RCC 7860 (cell line): ENCODE data around the gene RALGDS.
"Not testable (repeated sequence)": the region's sequence is repeated elsewhere in the genome, so short reads cannot be mapped to it uniquely, and the experiment has no call there.

Experiments
- DNase-seq: peaks from one replicate; pipeline ENCODE4 v3.0.0-alpha.2; 2015; ENCODE audit warnings: low spot score
- FAIRE-seq: peaks from 2 replicates; lab custom pipeline; 2012; peaks lifted over from hg19 to GRCh38; lab: Jason Lieb, UNC

RALGDS gene

GRCh38 chr9:133094351-133094750, 26.7 kb downstream of the RALGDS start:
- FAIRE-seq = not testable (repeated sequence)

DNA sequence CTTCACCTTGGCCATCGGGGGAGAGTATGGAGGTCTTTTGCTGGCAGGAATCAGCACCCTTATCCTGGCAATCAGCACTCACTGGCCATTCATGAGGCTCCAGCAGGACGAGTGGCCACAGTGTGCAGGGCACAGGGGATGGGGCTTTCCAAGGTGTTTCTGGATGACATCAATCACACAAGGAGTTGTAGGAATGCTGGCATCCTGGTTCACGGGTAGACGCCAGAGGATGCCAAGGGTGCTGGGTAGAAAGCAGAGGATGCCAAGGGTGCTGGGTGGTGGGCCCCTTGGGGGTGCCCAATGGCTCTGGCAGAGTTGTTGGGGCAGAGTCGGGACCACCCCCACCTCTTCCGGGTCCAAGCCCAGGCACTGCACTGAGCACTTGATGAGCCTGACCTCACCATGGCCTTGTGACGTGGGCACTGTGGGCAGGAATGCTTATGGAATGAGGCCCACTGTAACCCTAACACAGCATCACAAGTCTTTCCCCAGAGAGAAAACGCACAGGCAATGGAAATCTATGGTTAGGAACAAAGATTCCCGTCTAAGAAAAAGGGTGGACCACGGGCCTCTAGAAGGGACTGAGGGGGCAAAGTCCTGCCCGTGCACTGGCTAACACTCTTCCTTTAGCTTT, 30.2 kb downstream of the RALGDS start:
- DNase-seq (no peak), FAIRE-seq (no peak)

More at GRCh38 chr9:133094351-133094750, 26.7 kb downstream of the RALGDS start:
- DNase-seq = not testable (repeated sequence)

- FAIRE-seq = no peak
- no peak for DNase-seq
Measured at GRCh38 chr9:133090187-133090586, 30.9 kb downstream of the RALGDS start.

DNA sequence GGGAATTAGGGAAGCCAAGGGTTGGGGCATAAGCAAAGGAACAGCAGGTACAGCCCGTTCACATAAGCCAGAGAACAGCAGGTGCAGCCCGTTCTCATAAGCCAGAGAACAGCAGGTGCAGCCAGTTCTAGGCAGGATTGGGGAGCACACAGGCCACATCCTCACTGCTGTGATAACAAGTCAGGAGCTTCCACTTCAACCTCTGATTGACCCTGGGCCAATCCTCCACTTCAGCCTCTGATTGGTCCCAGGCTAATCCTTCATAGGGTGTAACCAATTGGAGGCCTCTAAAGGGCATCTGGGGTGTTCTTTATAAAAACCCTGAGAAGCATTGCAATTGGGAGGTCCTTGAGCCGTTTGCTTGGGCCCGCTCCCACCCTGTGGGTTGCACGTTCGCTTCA, 31.8 kb downstream of the RALGDS start:
- DNase-seq (no peak), FAIRE-seq (no peak)

- DNase-seq (no peak), FAIRE-seq (no peak)
Measured at GRCh38 chr9:133088756-133089155, 32.3 kb downstream of the RALGDS start.

GRCh38 chr9:133088146-133088750, 32.8 kb downstream of the RALGDS start:
- FAIRE-seq = no peak
- no peak for DNase-seq

- DNase-seq (no peak), FAIRE-seq (no peak)
Measured at GRCh38 chr9:133087429-133088145, 33.5 kb downstream of the RALGDS start.

- FAIRE-seq (no peak), DNase-seq (no peak)
Measured at GRCh38 chr9:133086894-133087293, 34.1 kb downstream of the RALGDS start.

- not testable (repeated sequence) for DNase-seq, FAIRE-seq
Measured at GRCh38 chr9:133086212-133086860, 34.7 kb downstream of the RALGDS start.

GRCh38 chr9:133083688-133084087, 37.4 kb downstream of the RALGDS start:
- not testable (repeated sequence) for FAIRE-seq, DNase-seq

DNA sequence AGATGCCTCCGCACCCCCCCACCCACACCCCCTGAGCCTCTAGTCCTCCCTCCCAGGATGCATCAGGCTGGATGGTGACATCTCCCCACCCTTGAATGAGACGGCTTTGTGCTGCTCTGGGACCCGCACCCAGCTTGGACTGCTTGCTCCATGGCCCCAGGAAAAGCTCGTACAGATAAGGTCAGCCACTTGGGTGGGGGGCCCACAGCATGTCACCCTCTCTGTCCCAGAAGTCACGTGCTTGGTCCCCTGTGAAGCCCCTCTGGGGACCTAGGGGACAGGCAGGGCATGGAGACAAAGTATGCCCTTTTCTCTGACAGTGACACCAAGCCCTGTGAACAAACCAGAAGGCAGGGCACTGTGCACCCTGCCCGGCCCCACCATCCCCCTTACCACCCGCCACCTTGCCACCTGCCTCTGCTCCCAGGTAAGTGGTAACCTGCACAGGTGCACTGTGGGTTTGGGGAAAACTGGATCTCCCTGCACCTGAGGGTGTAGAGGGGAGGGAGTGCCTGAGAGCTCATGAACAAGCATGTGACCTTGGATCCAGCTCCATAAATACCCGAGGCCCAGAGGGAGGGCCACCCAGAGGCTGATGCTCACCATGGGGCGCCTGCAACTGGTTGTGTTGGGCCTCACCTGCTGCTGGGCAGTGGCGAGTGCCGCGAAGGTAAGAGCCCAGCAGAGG, 38.9 kb downstream of the RALGDS start:
- DNase-seq, FAIRE-seq: not testable (repeated sequence)

DNA sequence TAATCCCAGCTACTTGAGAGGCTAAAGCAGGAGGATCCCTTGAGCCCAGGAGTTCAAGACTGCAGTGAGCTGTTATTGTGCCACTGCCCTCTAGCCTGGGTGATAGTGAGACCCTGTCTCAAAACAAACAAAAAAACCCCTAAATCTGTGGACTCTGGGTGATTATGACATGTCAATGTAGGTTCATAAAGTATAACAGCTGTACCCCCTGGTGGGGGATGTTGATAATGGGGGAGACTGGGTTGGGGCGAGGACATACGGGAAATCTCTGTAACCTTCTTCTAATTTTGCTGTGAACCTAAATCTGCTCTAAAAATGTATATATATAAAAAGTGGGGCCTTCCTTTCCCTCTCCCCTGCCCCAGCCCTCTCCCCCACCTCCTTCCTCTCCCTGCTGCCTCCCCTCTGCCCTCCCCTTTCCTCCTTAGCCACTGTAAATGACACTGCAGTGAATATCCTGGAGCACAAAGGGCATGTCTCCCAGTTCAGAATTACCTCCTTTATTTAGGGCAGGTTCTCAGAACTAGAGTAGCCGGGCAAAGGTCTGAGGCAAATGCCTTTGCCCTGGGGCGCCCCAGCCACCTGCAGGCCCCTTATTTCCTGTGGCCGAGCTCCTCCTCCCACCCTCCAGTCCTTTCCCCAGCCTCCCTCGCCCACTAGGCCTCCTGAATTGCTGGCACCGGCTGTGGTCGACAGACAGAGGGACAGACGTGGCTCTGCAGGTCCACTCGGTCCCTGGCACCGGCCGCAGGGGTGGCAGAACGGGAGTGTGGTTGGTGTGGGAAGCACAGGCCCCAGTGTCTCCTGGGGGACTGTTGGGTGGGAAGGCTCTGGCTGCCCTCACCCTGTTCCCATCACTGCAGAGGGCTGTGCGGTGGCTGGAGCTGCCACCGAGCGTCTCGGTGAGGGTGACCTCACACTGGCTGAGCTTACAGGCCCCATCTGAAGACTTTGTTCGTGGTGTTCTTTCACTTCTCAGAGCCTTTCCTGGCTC, 40.0 kb downstream of the RALGDS start:
- not testable (repeated sequence) for FAIRE-seq, DNase-seq

DNA sequence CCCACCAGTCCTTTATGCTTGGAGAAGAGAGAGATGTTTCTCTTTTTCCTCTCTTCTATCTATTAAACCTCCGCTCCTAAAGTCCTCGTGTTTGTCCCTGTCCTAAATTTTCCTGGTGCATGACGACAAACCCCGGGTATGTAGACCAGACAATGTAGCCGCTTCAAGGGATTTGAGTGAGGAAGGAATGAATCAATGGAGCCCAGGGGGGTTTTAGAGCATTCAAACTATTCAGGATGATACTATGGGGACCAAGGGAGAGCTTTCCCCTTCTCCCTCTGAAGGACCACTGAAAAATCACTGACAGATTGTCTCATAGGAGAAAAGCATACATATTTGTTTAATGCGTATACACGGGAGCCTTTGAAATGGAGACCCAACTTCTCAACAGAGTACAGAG, 40.9 kb downstream of the RALGDS start:
- FAIRE-seq = no peak
- no peak for DNase-seq

GRCh38 chr9:133078486-133078885, 42.6 kb downstream of the RALGDS start:
- FAIRE-seq (no peak), DNase-seq (no peak)

GRCh38 chr9:133076691-133077090, 44.3 kb downstream of the RALGDS start:
- DNase-seq = no peak
- FAIRE-seq = no peak

DNA sequence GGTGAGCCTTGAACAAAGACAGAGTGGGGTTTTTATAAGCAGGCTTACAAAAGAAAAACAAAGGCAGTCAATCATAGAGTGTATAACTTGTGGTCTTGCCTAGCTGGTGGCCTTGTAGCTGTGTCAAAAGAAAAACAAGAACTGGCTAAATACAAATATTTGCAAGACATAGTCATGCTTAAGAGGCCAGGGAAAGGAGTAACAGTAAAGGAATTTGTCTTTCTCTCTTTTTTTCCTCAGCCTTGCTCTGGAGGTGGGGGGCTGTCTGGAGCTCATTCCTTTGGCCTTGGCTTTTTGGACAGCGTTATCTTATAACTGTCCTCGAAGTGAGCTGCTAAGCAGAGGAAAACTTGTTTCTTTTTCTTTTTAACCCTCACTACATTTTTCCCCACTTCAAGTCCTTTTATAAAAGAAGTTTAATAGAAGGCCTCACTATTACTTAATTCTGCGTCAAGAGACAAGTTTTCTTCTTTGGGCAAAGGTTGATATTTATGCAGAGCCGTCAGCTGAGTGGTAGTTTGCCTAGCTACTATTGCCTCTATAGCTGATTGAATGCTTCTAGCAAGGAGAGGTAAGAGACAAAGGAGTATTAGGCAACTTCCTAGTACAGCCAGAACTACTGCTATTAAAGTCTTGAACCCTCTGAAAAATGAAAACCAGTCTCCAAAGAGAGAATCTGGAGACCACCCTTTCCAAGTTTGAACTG, 45.0 kb downstream of the RALGDS start:
- no peak for FAIRE-seq
- no peak for DNase-seq

DNA sequence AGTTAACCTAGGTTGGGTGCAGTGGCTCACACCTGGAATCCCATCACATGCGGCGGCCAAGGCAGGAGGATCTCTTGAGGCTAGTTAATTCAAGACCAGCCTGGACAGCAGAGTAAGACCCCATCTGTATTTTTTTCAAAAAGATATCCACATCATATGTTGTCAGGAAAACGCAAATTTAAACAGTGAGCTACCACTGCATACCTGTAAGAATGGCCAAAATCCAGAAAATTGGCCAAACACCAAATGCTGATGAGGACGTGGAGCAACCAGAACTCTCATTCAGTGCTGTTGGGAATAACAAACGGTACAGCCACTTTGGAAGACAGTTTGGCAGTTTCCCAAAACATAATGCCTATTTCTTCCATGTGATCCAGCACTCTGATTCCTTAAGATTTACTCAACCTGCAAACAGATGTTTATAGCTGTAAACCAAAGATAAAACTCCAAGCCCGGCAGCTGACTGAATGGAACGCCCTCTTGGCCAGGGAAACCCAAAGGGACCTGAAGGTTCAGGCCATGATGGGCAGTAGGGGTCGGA, 46.9 kb downstream of the RALGDS start:
- FAIRE-seq = no peak

DNA sequence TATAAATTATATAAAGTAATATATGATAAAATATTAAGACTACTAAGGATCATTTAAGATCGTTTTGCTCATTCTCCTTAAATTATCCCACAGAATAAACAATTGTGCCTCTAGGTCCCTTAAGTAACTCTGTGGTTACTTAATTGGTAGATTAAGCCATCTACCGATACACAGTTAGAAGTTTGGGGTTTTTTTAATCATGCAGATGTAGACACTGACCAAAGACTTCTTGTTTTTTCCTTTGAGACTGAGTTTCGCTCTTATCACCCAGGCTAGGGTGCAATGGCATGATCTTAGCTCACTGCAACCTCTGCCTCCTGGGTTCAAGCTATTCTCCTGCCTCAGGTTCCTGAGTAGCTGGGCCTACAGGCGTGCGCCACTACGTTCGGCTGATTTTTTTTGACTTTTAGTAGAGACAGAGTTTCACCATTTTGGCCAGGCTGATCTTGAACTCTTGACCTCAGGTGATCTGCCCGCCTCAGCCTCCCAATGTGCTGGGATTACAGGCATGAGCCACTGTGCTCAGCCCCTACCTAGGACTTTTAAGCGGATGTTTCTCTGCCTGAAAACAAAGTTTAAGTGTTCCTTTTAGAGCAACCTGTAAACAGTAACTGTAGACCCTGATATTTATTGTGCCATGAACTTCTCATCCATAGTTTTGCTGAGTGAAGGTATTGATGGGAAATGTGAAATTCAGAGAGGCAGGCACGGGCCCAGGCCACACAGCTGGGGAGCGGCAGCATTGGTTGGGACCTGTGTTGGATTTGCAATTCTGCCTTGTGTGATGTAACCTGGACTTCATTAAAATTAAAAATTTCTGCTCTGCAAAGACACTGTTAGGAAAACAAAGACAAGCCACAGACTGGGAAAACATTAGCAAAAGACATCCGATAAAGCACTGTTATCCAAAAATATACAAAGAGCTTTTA, 47.7 kb downstream of the RALGDS start:
- FAIRE-seq (no peak), DNase-seq (no peak)

More for the DNA sequence above, 46.9 kb downstream of the RALGDS start:
- DNase-seq = no peak
